ENCODE results near the gene PLN.

The PLN gene

GRCh38 chr6:118522422-118522821 lies 25.7 kb upstream of the PLN start:
- Histone ChIP-seq H3K9ac (ENCODE audit: low read length) (no peak overlapping the region), H3K27me3 (ENCODE audit: control insufficient read depth, insufficient read depth, low read length) (no peaks in the 10 kb centered on the region), H3K4me3 (ENCODE audit: low read length) (no peak overlapping the region)

GRCh38 chr6:118523216-118523615 lies 24.9 kb upstream of the PLN start:
- H3K4me3 ChIP-seq (ENCODE audit: low read length) = no peak overlapping the region
- no peaks in the 10 kb centered on the region for H3K36me3 ChIP-seq (ENCODE audit: control insufficient read depth, insufficient read depth, low read length)
- no peak overlapping the region for H3K27ac ChIP-seq (ENCODE audit: low read depth, low read length)
- H3K27me3 ChIP-seq (ENCODE audit: control insufficient read depth, insufficient read depth, low read length) = no peaks in the 10 kb centered on the region
- no peak overlapping the region for H3K9ac ChIP-seq (ENCODE audit: low read length)
- H3K4me1 ChIP-seq (ENCODE audit: control insufficient read depth, insufficient read depth, low read length) = peaks cover 20% of the 10 kb centered on the region

More at GRCh38 chr6:118522422-118522821, 25.7 kb upstream of the PLN start:
- Histone ChIP-seq H3K27ac (ENCODE audit: low read depth, low read length) (no peak overlapping the region), H3K4me1 (ENCODE audit: control insufficient read depth, insufficient read depth, low read length) (peaks cover 17% of the 10 kb centered on the region), H3K36me3 (ENCODE audit: control insufficient read depth, insufficient read depth, low read length) (no peaks in the 10 kb centered on the region)

- Histone ChIP-seq H3K27ac (ENCODE audit: low read depth, low read length) (peak overlapping the region; percentile 78), H3K4me1 (ENCODE audit: control insufficient read depth, insufficient read depth, low read length) (peaks cover 23% of the 10 kb centered on the region), H3K27me3 (ENCODE audit: control insufficient read depth, insufficient read depth, low read length) (no peaks in the 10 kb centered on the region), H3K36me3 (ENCODE audit: control insufficient read depth, insufficient read depth, low read length) (no peaks in the 10 kb centered on the region), H3K4me3 (ENCODE audit: low read length) (no peak overlapping the region), H3K9ac (ENCODE audit: low read length) (no peak overlapping the region)
These were observed 23.4 kb upstream of the PLN start for GRCh38 chr6:118524686-118525085.

- H3K9ac ChIP-seq (ENCODE audit: low read length) = no peak overlapping the region
- no peaks in the 10 kb centered on the region for H3K36me3 ChIP-seq (ENCODE audit: control insufficient read depth, insufficient read depth, low read length)
- H3K4me1 ChIP-seq (ENCODE audit: control insufficient read depth, insufficient read depth, low read length) = peaks cover 23% of the 10 kb centered on the region
- H3K27ac ChIP-seq (ENCODE audit: low read depth, low read length) = peak overlapping the region; percentile 78
- H3K27me3 ChIP-seq (ENCODE audit: control insufficient read depth, insufficient read depth, low read length) = no peaks in the 10 kb centered on the region
- peak overlapping the region; percentile 7 for H3K4me3 ChIP-seq (ENCODE audit: low read length)
These were observed 21.9 kb upstream of the PLN start for GRCh38 chr6:118525913-118526780.

GRCh38 chr6:118528129-118528528 lies 20.0 kb upstream of the PLN start:
- H3K27ac ChIP-seq (ENCODE audit: low read depth, low read length) = peak overlapping the region; percentile 14
- H3K27me3 ChIP-seq (ENCODE audit: control insufficient read depth, insufficient read depth, low read length) = no peaks in the 10 kb centered on the region
- no peak overlapping the region for H3K4me3 ChIP-seq (ENCODE audit: low read length)
- no peaks in the 10 kb centered on the region for H3K36me3 ChIP-seq (ENCODE audit: control insufficient read depth, insufficient read depth, low read length)
- no peak overlapping the region for H3K9ac ChIP-seq (ENCODE audit: low read length)
- peaks cover 23% of the 10 kb centered on the region for H3K4me1 ChIP-seq (ENCODE audit: control insufficient read depth, insufficient read depth, low read length)

GRCh38 chr6:118529756-118530155 lies 18.3 kb upstream of the PLN start:
- peaks cover 23% of the 10 kb centered on the region for H3K4me1 ChIP-seq (ENCODE audit: control insufficient read depth, insufficient read depth, low read length)
- H3K36me3 ChIP-seq (ENCODE audit: control insufficient read depth, insufficient read depth, low read length) = no peaks in the 10 kb centered on the region
- no peak overlapping the region for H3K9ac ChIP-seq (ENCODE audit: low read length)
- H3K4me3 ChIP-seq (ENCODE audit: low read length) = no peak overlapping the region
- H3K27me3 ChIP-seq (ENCODE audit: control insufficient read depth, insufficient read depth, low read length) = no peaks in the 10 kb centered on the region
- no peak overlapping the region for H3K27ac ChIP-seq (ENCODE audit: low read depth, low read length)

- H3K27me3 ChIP-seq (ENCODE audit: control insufficient read depth, insufficient read depth, low read length) = no peaks in the 10 kb centered on the region
- H3K4me1 ChIP-seq (ENCODE audit: control insufficient read depth, insufficient read depth, low read length) = peaks cover 14% of the 10 kb centered on the region
- H3K27ac ChIP-seq (ENCODE audit: low read depth, low read length) = no peak overlapping the region
- H3K36me3 ChIP-seq (ENCODE audit: control insufficient read depth, insufficient read depth, low read length) = no peaks in the 10 kb centered on the region
- no peak overlapping the region for H3K9ac ChIP-seq (ENCODE audit: low read length)
- no peak overlapping the region for H3K4me3 ChIP-seq (ENCODE audit: low read length)
These were observed 17.2 kb upstream of the PLN start for GRCh38 chr6:118530942-118531341.

GRCh38 chr6:118535176-118535844 lies 12.8 kb upstream of the PLN start:
- Histone ChIP-seq H3K36me3 (ENCODE audit: control insufficient read depth, insufficient read depth, low read length) (no peaks in the 10 kb centered on the region), H3K4me1 (ENCODE audit: control insufficient read depth, insufficient read depth, low read length) (no peaks in the 10 kb centered on the region), H3K4me3 (ENCODE audit: low read length) (no peak overlapping the region), H3K27ac (ENCODE audit: low read depth, low read length) (no peak overlapping the region), H3K9ac (ENCODE audit: low read length) (no peak overlapping the region), H3K27me3 (ENCODE audit: control insufficient read depth, insufficient read depth, low read length) (no peaks in the 10 kb centered on the region)

- Histone ChIP-seq H3K9ac (ENCODE audit: low read length) (no peak overlapping the region), H3K4me3 (ENCODE audit: low read length) (no peak overlapping the region), H3K27ac (ENCODE audit: low read depth, low read length) (no peak overlapping the region), H3K4me1 (ENCODE audit: control insufficient read depth, insufficient read depth, low read length) (no peaks in the 10 kb centered on the region), H3K36me3 (ENCODE audit: control insufficient read depth, insufficient read depth, low read length) (no peaks in the 10 kb centered on the region), H3K27me3 (ENCODE audit: control insufficient read depth, insufficient read depth, low read length) (no peaks in the 10 kb centered on the region)
These were observed 11.6 kb upstream of the PLN start for GRCh38 chr6:118536478-118536877.

- H3K27ac ChIP-seq (ENCODE audit: low read depth, low read length) = peak overlapping the region; percentile 8
These were observed 10.5 kb upstream of the PLN start for GRCh38 chr6:118537574-118537973.

GRCh38 chr6:118542184-118542952 lies 5.7 kb upstream of the PLN start:
- no peak overlapping the region for H3K4me3 ChIP-seq (ENCODE audit: low read length)
- no peak overlapping the region for H3K27ac ChIP-seq (ENCODE audit: low read depth, low read length)
- no peak overlapping the region for H3K9ac ChIP-seq (ENCODE audit: low read length)
- no peaks in the 10 kb centered on the region for H3K27me3 ChIP-seq (ENCODE audit: control insufficient read depth, insufficient read depth, low read length)
- H3K36me3 ChIP-seq (ENCODE audit: control insufficient read depth, insufficient read depth, low read length) = no peaks in the 10 kb centered on the region
- H3K4me1 ChIP-seq (ENCODE audit: control insufficient read depth, insufficient read depth, low read length) = no peaks in the 10 kb centered on the region

More at GRCh38 chr6:118537574-118537973, 10.5 kb upstream of the PLN start:
- Histone ChIP-seq H3K4me3 (ENCODE audit: low read length) (no peak overlapping the region), H3K9ac (ENCODE audit: low read length) (no peak overlapping the region), H3K36me3 (ENCODE audit: control insufficient read depth, insufficient read depth, low read length) (no peaks in the 10 kb centered on the region), H3K4me1 (ENCODE audit: control insufficient read depth, insufficient read depth, low read length) (no peaks in the 10 kb centered on the region), H3K27me3 (ENCODE audit: control insufficient read depth, insufficient read depth, low read length) (no peaks in the 10 kb centered on the region)

- no peaks in the 10 kb centered on the region for H3K36me3 ChIP-seq (ENCODE audit: control insufficient read depth, insufficient read depth, low read length)
- no peak overlapping the region for H3K9ac ChIP-seq (ENCODE audit: low read length)
- H3K27ac ChIP-seq (ENCODE audit: low read depth, low read length) = peak overlapping the region; percentile 6
- H3K4me1 ChIP-seq (ENCODE audit: control insufficient read depth, insufficient read depth, low read length) = no peaks in the 10 kb centered on the region
- no peak overlapping the region for H3K4me3 ChIP-seq (ENCODE audit: low read length)
- no peaks in the 10 kb centered on the region for H3K27me3 ChIP-seq (ENCODE audit: control insufficient read depth, insufficient read depth, low read length)
These were observed 4.0 kb upstream of the PLN start for GRCh38 chr6:118544105-118544504.
